ENCODE measurements around the gene SCRN1. TPM values are rescaled to one million over a fixed set of nuclear protein-coding genes. Genes with fewer than 3 reads are reported as not detected.
"Not testable (repeated sequence)": the region's sequence is repeated elsewhere in the genome, so short reads cannot be mapped to it uniquely, and the experiment has no call there.

SCRN1 gene
- total and polyA plus RNA-seq, 2 experiments from 2014 or later, result 58.8 to 80.0 TPM

DNA sequence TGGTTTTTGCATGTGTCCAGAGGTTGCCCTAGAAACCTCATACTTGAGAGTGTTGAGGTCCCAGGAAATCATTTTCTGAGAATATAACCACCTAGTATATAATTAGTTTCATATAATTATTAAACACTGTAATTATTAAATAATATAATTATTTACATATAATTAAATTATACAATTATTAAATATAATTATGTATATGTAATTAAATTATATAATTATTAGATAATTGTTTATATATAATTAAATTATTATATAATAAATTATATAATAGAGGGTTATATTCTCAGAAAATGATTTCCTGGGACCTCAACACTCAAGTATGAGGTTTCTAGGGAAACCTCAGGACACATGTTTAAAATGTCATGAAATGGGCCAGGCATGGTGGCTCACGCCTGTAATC, 27.6 kb downstream of the SCRN1 start:
- Histone ChIP-seq H3K9ac (no peak overlapping the region), H3K36me3 (ENCODE audit: low read depth) (peaks cover 8% of the 10 kb centered on the region), H3K4me3 (no peak overlapping the region), H4K20me1 (ENCODE audit: insufficient read depth) (no peaks in the 10 kb centered on the region), H3K27ac (no peak overlapping the region), H3K79me2 (ENCODE audit: insufficient read depth) (peaks cover 47% of the 10 kb centered on the region), H3K9me3 (ENCODE audit: low read depth) (no peaks in the 10 kb centered on the region), H2AFZ (no peak overlapping the region), H3F3A (ENCODE audit: insufficient read depth) (no peaks in the 10 kb centered on the region), H3K4me1 (ENCODE audit: insufficient read depth) (no peaks in the 10 kb centered on the region), H3K4me2 (ENCODE audit: unreplicated experiment) (no peak overlapping the region), H3K9me2 (ENCODE audit: insufficient read depth) (no peaks in the 10 kb centered on the region), H3K27me3 (replicated peaks; ENCODE audit: insufficient read depth) (no peaks in the 10 kb centered on the region)
- in situ Hi-C loops (cut with MboI), result no loop called here
- no peak for TF ChIP-seq EZH2phosphoT487 (IDR thresholded peaks at IDR 0.05; ENCODE audit: insufficient read depth, low read depth)
- TF ChIP-seq EZH2 (IDR thresholded peaks at IDR 0.05; ENCODE audit: insufficient read depth, poor library complexity, severe bottlenecking), result no peak
- DNase-seq, result no peak
- WGBS, 2 experiments (ENCODE audit: low coverage in 1 of 2, low lambda C conversion rate in 2 of 2, missing lambda C conversion rate in 2 of 2), result 95 to 100% methylated on average over 1 of the region's 1 CpG

DNA sequence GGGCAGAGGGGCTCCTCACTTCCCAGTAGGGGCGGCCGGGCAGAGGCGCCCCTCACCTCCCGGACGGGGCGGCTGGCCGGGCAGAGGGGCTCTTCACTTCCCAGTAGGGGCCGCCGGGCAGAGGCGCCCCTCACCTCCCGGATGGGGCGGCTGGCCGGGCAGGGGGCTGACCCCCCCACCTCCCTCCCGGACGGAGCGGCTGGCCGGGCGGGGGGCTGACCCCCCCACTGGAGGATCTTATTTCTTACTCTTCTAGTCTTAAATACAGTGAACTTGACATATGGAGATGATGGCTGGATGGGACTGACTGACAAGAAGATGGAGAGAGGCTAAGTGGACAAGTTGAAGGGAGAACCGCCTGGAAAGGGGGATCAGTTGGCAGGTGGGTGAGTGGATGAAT, 28.0 kb downstream of the SCRN1 start:
- H4K20me1 ChIP-seq (ENCODE audit: insufficient read depth); DNase-seq; H3K4me1 ChIP-seq (ENCODE audit: insufficient read depth); H3K4me2 ChIP-seq (ENCODE audit: unreplicated experiment); H3K9ac ChIP-seq; H2AFZ ChIP-seq; H3K36me3 ChIP-seq (ENCODE audit: low read depth); H3K27me3 ChIP-seq (replicated peaks; ENCODE audit: insufficient read depth); H3K4me3 ChIP-seq; H3K27ac ChIP-seq; H3K9me2 ChIP-seq (ENCODE audit: insufficient read depth); H3K9me3 ChIP-seq (ENCODE audit: low read depth); in situ Hi-C loops (cut with MboI); H3F3A ChIP-seq (ENCODE audit: insufficient read depth): not testable (repeated sequence)
- peaks cover 47% of the 10 kb centered on the region for H3K79me2 ChIP-seq (ENCODE audit: insufficient read depth)
- 96 to 100% methylated on average over 1 to 17 of the region's 19 CpGs for WGBS, 2 experiments (ENCODE audit: low coverage in 1 of 2, low lambda C conversion rate in 2 of 2, missing lambda C conversion rate in 2 of 2)

DNA sequence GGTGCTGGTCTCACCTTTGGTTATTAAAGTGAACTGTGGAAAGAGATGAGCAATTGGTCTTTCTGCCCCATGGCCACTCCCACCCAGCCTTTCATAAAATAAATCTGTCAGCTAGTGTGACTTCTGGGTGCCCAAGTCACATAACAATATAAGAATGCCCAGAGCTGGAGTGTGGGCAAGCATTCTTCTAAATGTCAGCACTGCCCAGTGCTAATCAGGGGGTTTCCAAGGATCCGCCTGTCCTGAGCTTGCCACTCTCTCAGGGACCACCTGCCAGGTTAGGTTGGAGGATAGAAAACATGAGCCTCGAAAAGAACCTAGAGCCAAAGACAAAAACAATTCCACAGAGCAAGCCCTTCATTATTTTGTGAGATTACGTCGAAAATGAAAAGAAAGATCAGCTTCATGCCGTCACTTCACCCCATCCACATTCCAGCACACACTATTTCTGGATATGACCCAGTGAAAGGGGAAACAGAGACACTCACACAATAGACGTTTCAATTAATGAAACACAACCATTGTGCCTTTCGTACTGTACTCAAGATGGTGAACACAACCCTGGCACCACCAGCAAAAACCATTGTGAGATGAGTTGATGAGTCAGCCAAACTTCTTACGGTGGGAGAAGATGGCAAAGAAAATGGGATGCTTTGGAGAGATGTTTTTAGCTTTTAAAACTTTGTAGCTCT, 30.8 kb downstream of the SCRN1 start:
- no peak for TF ChIP-seq EZH2 (IDR thresholded peaks at IDR 0.05; ENCODE audit: insufficient read depth, poor library complexity, severe bottlenecking)
- TF ChIP-seq EZH2phosphoT487 (IDR thresholded peaks at IDR 0.05; ENCODE audit: insufficient read depth, low read depth), result no peak
- no peaks in the 10 kb centered on the region for H3K9me2 ChIP-seq (ENCODE audit: insufficient read depth)
- in situ Hi-C loops (cut with MboI), result no loop called here
- no peaks in the 10 kb centered on the region for H3K27me3 ChIP-seq (replicated peaks; ENCODE audit: insufficient read depth)
- no peak overlapping the region for H3K4me2 ChIP-seq (ENCODE audit: unreplicated experiment)
- H4K20me1 ChIP-seq (ENCODE audit: insufficient read depth), result no peaks in the 10 kb centered on the region
- WGBS, 2 experiments (ENCODE audit: low coverage in 1 of 2, low lambda C conversion rate in 2 of 2, missing lambda C conversion rate in 2 of 2), result 91 to 93% methylated on average over 8 of the region's 8 CpGs
- H2AFZ ChIP-seq, result no peak overlapping the region
- peaks cover 44% of the 10 kb centered on the region for H3K79me2 ChIP-seq (ENCODE audit: insufficient read depth)
- H3K36me3 ChIP-seq (ENCODE audit: low read depth), result peaks cover 13% of the 10 kb centered on the region; the same call in 1 of the 2 replicates
- no peak for DNase-seq
- H3K4me3 ChIP-seq, result no peak overlapping the region
- no peak overlapping the region for H3K9ac ChIP-seq
- H3K27ac ChIP-seq, result no peak overlapping the region
- H3F3A ChIP-seq (ENCODE audit: insufficient read depth), result no peaks in the 10 kb centered on the region
- H3K4me1 ChIP-seq (ENCODE audit: insufficient read depth), result peaks cover 7% of the 10 kb centered on the region
- no peaks in the 10 kb centered on the region for H3K9me3 ChIP-seq (ENCODE audit: low read depth)

DNA sequence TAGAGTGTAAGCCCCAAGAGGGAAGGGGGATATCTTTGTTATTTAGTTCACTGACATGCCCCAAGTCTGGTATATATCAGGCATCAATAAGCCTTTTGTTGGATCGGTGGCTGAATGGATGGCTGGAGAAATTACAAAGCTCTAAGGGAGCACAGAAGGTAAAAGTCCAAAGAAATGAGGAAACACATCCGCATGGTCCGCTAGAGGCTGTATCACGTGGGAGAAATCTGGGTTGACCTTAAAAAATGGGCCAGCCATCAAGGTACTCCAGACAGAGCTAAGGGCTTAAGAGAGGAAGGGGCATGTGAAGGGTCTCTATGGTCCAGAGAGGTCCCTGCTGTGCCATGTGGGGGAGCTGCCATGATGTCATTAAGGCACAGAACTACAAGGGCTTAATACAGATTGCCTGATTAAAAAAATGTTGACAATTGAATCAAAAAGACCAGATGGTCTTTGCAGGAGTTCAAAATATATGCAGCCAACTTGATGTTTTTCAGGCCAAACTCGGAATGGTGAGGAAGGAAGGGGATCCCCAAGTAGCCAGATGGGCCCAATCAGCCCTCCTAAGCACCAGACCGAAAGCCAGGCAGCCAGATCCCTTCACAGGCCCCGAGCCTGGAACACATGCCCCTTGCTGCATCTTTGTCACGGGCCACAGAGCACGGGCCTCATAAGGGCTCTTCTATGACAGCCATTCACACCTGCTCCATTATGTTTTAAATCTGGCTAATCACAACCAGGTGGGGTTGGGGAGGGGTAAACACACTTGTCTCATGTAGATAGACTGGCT, 31.9 kb downstream of the SCRN1 start:
- Histone ChIP-seq H3K79me2 (ENCODE audit: insufficient read depth) (peaks cover 44% of the 10 kb centered on the region), H3K4me2 (ENCODE audit: unreplicated experiment) (no peak overlapping the region), H3K4me1 (ENCODE audit: insufficient read depth) (peaks cover 14% of the 10 kb centered on the region), H3K9ac (no peak overlapping the region), H3K36me3 (ENCODE audit: low read depth) (peaks cover 13% of the 10 kb centered on the region; the same call in 1 of the 2 replicates), H3K4me3 (no peak overlapping the region), H3K9me2 (ENCODE audit: insufficient read depth) (no peaks in the 10 kb centered on the region), H3K27ac (no peak overlapping the region), H2AFZ (no peak overlapping the region), H3F3A (ENCODE audit: insufficient read depth) (no peaks in the 10 kb centered on the region), H3K9me3 (ENCODE audit: low read depth) (no peaks in the 10 kb centered on the region), H3K27me3 (replicated peaks; ENCODE audit: insufficient read depth) (no peaks in the 10 kb centered on the region), H4K20me1 (ENCODE audit: insufficient read depth) (no peaks in the 10 kb centered on the region)
- TF ChIP-seq EZH2 (IDR thresholded peaks at IDR 0.05; ENCODE audit: insufficient read depth, poor library complexity, severe bottlenecking) (no peak), EZH2phosphoT487 (IDR thresholded peaks at IDR 0.05; ENCODE audit: insufficient read depth, low read depth) (no peak)
- in situ Hi-C loops (cut with MboI), result no loop called here
- 92% methylated on average over 9 of the region's 9 CpGs for WGBS, 2 experiments (ENCODE audit: low coverage in 1 of 2, low lambda C conversion rate in 2 of 2, missing lambda C conversion rate in 2 of 2)
- no peak for DNase-seq
